ENCODE data around the gene ZNF670. TPM values are rescaled to one million over a fixed set of nuclear protein-coding genes. Genes with fewer than 3 reads are reported as not detected.

The ZNF670 gene
- total RNA-seq, result 20.7 TPM

DNA sequence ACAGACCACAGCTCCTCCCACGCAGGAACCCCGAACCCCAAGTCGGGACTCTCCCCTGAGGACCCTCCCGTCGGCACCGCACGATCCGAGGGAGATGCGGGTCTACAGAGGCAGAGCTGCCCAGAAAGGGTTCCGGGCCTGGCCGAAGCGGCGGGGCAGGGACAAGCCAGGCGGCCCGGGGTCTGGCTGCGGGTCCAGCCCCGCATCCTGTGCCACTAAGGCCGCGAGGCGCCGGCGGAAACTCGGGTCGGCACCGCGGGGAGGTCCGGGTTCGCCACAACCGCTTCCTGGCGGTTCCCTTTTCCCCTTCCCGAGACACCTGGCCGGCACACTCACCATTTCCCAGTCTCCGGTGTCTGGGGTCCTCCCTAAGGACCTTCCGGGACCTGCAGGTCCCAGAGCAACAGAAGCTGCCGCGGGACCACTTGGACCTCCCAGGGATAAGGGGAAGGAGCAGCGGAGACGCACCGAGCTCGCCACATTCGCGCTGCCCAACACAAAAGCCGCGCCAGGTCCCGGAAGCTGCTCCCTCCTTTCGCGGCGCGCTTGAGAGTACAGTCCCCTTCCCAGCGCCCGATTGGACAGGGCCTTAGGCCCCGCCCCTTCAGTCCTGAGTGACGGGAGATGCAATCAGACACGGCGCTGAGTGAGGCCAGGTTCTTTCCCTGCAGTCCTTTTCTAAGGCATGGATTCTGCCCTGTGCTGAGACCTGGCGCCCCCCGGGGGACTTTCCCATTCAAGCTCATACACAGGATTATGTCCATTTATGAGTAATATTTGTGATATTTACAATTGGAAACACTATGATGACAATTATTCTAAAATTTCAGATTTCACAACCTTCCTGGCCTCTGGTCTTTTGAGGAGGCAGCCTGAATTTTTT is at the start of gene ZNF670:
ZNF670 (minus strand) TSS at position 554 of the 883 bp plus-strand sequence; CDS start at position 339, 215 bp downstream.

DNA sequence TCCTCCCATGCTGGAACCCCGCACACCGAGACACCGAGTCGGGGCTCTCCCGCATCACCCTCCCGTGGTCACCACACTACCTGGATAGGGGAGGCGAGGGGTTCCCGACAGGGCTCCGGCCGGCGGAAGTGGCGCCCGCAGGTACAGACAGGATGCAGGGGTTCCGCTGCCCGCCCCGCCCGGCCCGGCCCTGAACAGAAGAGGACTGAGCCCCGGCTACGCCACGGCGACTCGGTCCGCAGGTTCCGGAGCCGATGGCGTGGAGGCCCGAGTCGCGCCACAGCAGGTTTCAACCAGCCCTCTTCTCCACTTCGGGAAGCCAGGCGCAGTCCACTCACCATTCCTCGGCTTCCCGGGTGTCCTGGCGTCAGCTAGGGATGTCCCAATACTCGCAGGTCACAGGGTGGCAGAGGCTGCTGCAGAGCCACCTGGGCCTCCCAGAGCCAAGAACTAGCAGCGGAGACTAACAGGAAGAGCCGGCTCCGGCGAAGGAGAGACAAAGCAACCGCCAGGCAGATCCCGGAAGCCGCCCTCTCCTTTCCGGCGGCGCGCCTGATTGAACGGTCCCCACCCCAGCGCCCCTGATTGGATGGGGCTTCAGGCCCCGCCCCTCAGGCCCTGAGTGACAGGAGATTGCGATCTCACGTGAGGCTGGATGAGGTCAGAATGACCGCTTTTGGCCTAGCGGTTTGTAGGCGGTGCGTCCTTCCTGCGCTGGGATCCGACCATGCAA is 25.4 kb upstream of the ZNF670 start, which contains the start of gene ZNF669:
ZNF669 (minus strand) TSS at position 498 of the 733 bp plus-strand sequence; CDS start at position 341, 157 bp downstream.

Other genes starting within 250 kb of the ZNF670 start
- 54.1 TPM for gene AHCTF1, start 146.9 kb downstream of the ZNF670 start, total RNA-seq
- 11.9 TPM for gene ZNF695, start 70.8 kb downstream of the ZNF670 start, total RNA-seq
- 26.0 TPM for gene ZNF669, start 25.5 kb upstream of the ZNF670 start, total RNA-seq
- gene ZNF124, start 93.2 kb upstream of the ZNF670 start, total RNA-seq, result 270 TPM
- not detected for gene VN1R5, start 177.3 kb upstream of the ZNF670 start, total RNA-seq